Caco-2 (cell line): ENCODE data around the gene RAB3B. TPM values are rescaled to one million over a fixed set of nuclear protein-coding genes. Genes with fewer than 3 reads are reported as not detected.
"Not testable (repeated sequence)": the region's sequence is repeated elsewhere in the genome, so short reads cannot be mapped to it uniquely, and the experiment has no call there.

Experiments
- BruUV-seq: library from RNA; stranded (reverse); fragments of 400-500 nt; replicated peaks from 2 replicates; lab custom pipeline; 2021; lab: Mats Ljungman, UMichigan
- CTCF ChIA-PET: fragments of 300-600 bp; sonication (Branson Sonifier 250); formaldehyde crosslinking; loops from one replicate; lab custom pipeline; 2022; ENCODE audit warnings: antibody characterized with exemption; lab: Charles Lee
- POLR2A ChIA-PET: fragments of 300-600 bp; sonication (Branson Sonifier 250); formaldehyde crosslinking; loops from one replicate; lab custom pipeline; 2022; ENCODE audit warnings: antibody characterized with exemption; lab: Charles Lee
- DNase-seq, 2 experiments: peaks; one replicate each; pipeline versions ENCODE4 v3.0.0 to v3.0.0-alpha.2; 2020 to 2022
- H3K27me3 ChIP-seq: replicated peaks from 2 replicates; pipeline ENCODE4 v1.6.0; 2011; ENCODE audit warnings: low read length; ENCODE audit not compliant: control insufficient read depth, insufficient read depth
- H3K36me3 ChIP-seq: 2 replicates; pipeline ENCODE4 v1.5.1; 2011; ENCODE audit warnings: low read length; ENCODE audit not compliant: control insufficient read depth, insufficient read depth
- H3K4me1 ChIP-seq: fragments of 250-450 bp; sonication (Bioruptor Pico); 2 replicates; pipeline ENCODE4 v1.5.1; 2020; ENCODE audit warnings: mild to moderate bottlenecking
- H3K4me3 ChIP-seq: 2 replicates; pipeline ENCODE4 v1.5.1; 2011; ENCODE audit warnings: low read depth, mild to moderate bottlenecking, control low read depth, low read length
- H3K9me3 ChIP-seq: fragments of 250-450 bp; sonication (Bioruptor Pico); 2 replicates; pipeline ENCODE4 v1.5.1; 2020; ENCODE audit warnings: mild to moderate bottlenecking, moderate library complexity
- H3K27ac Mint-ChIP-seq: one replicate; pipeline ENCODE4 v1.8.0; 2022; ENCODE audit warnings: mixed read lengths; ENCODE audit not compliant: unreplicated experiment
- H3K27me3 Mint-ChIP-seq: one replicate; pipeline ENCODE4 v1.8.0; 2022; ENCODE audit warnings: mixed read lengths; ENCODE audit not compliant: insufficient read depth, unreplicated experiment
- H3K36me3 Mint-ChIP-seq: one replicate; pipeline ENCODE4 v1.8.0; 2022; ENCODE audit warnings: mild to moderate bottlenecking, mixed read lengths; ENCODE audit not compliant: insufficient read depth, unreplicated experiment
- H3K4me1 Mint-ChIP-seq: one replicate; pipeline ENCODE4 v1.8.0; 2022; ENCODE audit warnings: low read depth, mixed read lengths; ENCODE audit not compliant: unreplicated experiment
- H3K4me3 Mint-ChIP-seq: one replicate; pipeline ENCODE4 v1.8.0; 2022; ENCODE audit warnings: mild to moderate bottlenecking, moderate library complexity, mixed read lengths; ENCODE audit not compliant: unreplicated experiment
- H3K9me3 Mint-ChIP-seq: one replicate; pipeline ENCODE4 v1.8.0; 2022; ENCODE audit warnings: mixed read lengths; ENCODE audit not compliant: unreplicated experiment
- intact Hi-C: fragments of 100-400 bp; cut with micrococcal nuclease; formaldehyde crosslinking; loops from one replicate; pipeline ENCODE4 v1.10.0; 2022; ENCODE audit not compliant: unreplicated experiment
- total RNA-seq: library from RNA; stranded (reverse); gene quantifications from 2 replicates; pipeline ENCODE4 v1.2.3, GENCODE V29; 2022
- TF ChIP-seq, protein P1 (sequence below), 2 experiments: fragments of 200-600 bp in 1 of 2; IDR thresholded peaks; 1 replicate in 1 of 2; 2 replicates in 1 of 2; pipeline versions ENCODE4 v1.5.1 to v1.8.0; 2011 to 2022; ENCODE audit warnings: antibody characterized with exemption in 1 of 2, control low read depth in 1 of 2, inconsistent platforms in 1 of 2, low read depth in 1 of 2, low read length in 1 of 2, mild to moderate bottlenecking in 1 of 2, moderate library complexity in 1 of 2; ENCODE audit not compliant: insufficient read depth in 1 of 2, severe bottlenecking in 1 of 2, unreplicated experiment in 1 of 2

The RAB3B gene
- total RNA-seq, 1 experiment from 2014 or later, result 11.6 TPM

- H3K9me3 ChIP-seq, result no peaks in the 10 kb centered on the region
- POLR2A ChIA-PET, result no interaction called here
These were observed 115.2 kb downstream of the RAB3B start for GRCh38 chr1:51875291-51875772.

DNA sequence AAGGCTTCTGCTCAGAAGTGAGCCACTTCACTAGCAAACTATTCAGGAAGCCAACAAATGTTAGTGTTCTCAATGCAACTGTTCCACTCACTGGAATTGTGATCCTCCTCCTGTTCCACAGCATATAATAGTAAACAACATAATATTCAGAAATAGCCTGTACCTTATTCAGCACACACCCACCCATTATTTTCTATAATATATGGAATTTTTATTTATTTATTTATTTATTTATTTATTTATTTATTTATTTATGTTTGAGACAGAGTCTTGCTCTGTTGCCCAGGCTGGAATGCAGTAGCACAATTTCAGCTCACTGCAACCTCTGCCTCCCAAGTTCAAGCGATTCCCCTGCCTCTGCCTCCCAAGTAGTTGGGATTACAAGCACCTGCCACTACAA is 117.2 kb downstream of the RAB3B start:
- H3K27ac Mint-ChIP-seq, H3K36me3 ChIP-seq, H3K9me3 ChIP-seq, POLR2A ChIA-PET, CTCF ChIA-PET, H3K4me1 ChIP-seq, DNase-seq, H3K4me1 Mint-ChIP-seq, H3K9me3 Mint-ChIP-seq, H3K27me3 ChIP-seq, H3K4me3 Mint-ChIP-seq, BruUV-seq, H3K4me3 ChIP-seq, H3K27me3 Mint-ChIP-seq, intact Hi-C loops, H3K36me3 Mint-ChIP-seq: not testable (repeated sequence)

More at GRCh38 chr1:51875291-51875772, 115.2 kb downstream of the RAB3B start:
- TF ChIP-seq, protein P1, sequence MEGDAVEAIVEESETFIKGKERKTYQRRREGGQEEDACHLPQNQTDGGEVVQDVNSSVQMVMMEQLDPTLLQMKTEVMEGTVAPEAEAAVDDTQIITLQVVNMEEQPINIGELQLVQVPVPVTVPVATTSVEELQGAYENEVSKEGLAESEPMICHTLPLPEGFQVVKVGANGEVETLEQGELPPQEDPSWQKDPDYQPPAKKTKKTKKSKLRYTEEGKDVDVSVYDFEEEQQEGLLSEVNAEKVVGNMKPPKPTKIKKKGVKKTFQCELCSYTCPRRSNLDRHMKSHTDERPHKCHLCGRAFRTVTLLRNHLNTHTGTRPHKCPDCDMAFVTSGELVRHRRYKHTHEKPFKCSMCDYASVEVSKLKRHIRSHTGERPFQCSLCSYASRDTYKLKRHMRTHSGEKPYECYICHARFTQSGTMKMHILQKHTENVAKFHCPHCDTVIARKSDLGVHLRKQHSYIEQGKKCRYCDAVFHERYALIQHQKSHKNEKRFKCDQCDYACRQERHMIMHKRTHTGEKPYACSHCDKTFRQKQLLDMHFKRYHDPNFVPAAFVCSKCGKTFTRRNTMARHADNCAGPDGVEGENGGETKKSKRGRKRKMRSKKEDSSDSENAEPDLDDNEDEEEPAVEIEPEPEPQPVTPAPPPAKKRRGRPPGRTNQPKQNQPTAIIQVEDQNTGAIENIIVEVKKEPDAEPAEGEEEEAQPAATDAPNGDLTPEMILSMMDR (IDR thresholded peaks at IDR 0.05; ENCODE audit: insufficient read depth in 1 of 2, low read depth in 1 of 2, low read length in 1 of 2, severe bottlenecking in 1 of 2, unreplicated experiment in 1 of 2), result no peak
- no peak for DNase-seq
- no peak overlapping the region for H3K27ac Mint-ChIP-seq
- Histone ChIP-seq H3K27me3 (no peaks in the 10 kb centered on the region), H3K4me3 (no peak overlapping the region), H3K4me1 (no peaks in the 10 kb centered on the region), H3K36me3 (no peaks in the 10 kb centered on the region)
- no TSS peak for BruUV-seq
- H3K4me1 Mint-ChIP-seq, result peaks cover 7% of the 10 kb centered on the region
- intact Hi-C loops, result no loop called here
- H3K36me3 Mint-ChIP-seq, result peaks cover 6% of the 10 kb centered on the region
- no peak overlapping the region for H3K4me3 Mint-ChIP-seq
- CTCF ChIA-PET, result no interaction called here
- no peaks in the 10 kb centered on the region for H3K27me3 Mint-ChIP-seq
- H3K9me3 Mint-ChIP-seq, result no peaks in the 10 kb centered on the region

GRCh38 chr1:51871351-51871975 is 119.0 kb downstream of the RAB3B start:
- Histone ChIP-seq H3K4me3 (no peak overlapping the region), H3K9me3 (no peaks in the 10 kb centered on the region), H3K36me3 (no peaks in the 10 kb centered on the region), H3K27me3 (no peaks in the 10 kb centered on the region), H3K4me1 (no peaks in the 10 kb centered on the region)
- Mint-ChIP-seq H3K4me1 (peaks cover 21% of the 10 kb centered on the region), H3K36me3 (peaks cover 6% of the 10 kb centered on the region), H3K9me3 (no peaks in the 10 kb centered on the region), H3K4me3 (no peak overlapping the region), H3K27ac (no peak overlapping the region), H3K27me3 (no peaks in the 10 kb centered on the region)
- BruUV-seq, result no TSS peak
- TF ChIP-seq, protein P1 (IDR thresholded peaks at IDR 0.05; ENCODE audit: insufficient read depth in 1 of 2, low read depth in 1 of 2, low read length in 1 of 2, severe bottlenecking in 1 of 2, unreplicated experiment in 1 of 2), result no peak
- DNase-seq, result no peak
- CTCF ChIA-PET, result no interaction called here
- intact Hi-C loops, result no loop called here
- POLR2A ChIA-PET, result interaction anchor here (0.8 kb wide), 1 partner anchor 87 kb away, joined by 3 read pairs; no protein-coding TSS in a partner anchor
